ENCODE data around the gene GAPDHS. TPM values are rescaled to one million over a fixed set of nuclear protein-coding genes. Genes with fewer than 3 reads are reported as not detected.

Gene GAPDHS
- total RNA-seq, 4 donors from 2014 or later, result 0.54 TPM; not detected in 3

GRCh38 chr19:35490364-35490763, 42.9 kb upstream of the GAPDHS start, which contains the start of gene KRTDAP:
Gene KRTDAP, minus strand, starts transcription at chr19:35490464. Its CDS starts 22 bp downstream, at chr19:35490442.
- no peaks in the 10 kb centered on the region for H3K27me3 ChIP-seq
- no peak within 1 kb of the TSS for H3K27ac ChIP-seq
- H3K9me3 ChIP-seq, result no peaks in the 10 kb centered on the region
- H3K4me1 ChIP-seq, result no peaks in the 10 kb centered on the region
- no peaks in the 10 kb centered on the region for H3K36me3 ChIP-seq
- TF ChIP-seq, protein P1, sequence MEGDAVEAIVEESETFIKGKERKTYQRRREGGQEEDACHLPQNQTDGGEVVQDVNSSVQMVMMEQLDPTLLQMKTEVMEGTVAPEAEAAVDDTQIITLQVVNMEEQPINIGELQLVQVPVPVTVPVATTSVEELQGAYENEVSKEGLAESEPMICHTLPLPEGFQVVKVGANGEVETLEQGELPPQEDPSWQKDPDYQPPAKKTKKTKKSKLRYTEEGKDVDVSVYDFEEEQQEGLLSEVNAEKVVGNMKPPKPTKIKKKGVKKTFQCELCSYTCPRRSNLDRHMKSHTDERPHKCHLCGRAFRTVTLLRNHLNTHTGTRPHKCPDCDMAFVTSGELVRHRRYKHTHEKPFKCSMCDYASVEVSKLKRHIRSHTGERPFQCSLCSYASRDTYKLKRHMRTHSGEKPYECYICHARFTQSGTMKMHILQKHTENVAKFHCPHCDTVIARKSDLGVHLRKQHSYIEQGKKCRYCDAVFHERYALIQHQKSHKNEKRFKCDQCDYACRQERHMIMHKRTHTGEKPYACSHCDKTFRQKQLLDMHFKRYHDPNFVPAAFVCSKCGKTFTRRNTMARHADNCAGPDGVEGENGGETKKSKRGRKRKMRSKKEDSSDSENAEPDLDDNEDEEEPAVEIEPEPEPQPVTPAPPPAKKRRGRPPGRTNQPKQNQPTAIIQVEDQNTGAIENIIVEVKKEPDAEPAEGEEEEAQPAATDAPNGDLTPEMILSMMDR (IDR thresholded peaks at IDR 0.05), result no peak
- no peak for DNase-seq
- no peak within 1 kb of the TSS for H3K4me3 ChIP-seq

GRCh38 chr19:35491836-35492360, 41.4 kb upstream of the GAPDHS start:
- H3K4me3 ChIP-seq, result no peak overlapping the region
- no peak for TF ChIP-seq POLR2A (IDR thresholded peaks at IDR 0.05)
- TF ChIP-seq, protein P1 (IDR thresholded peaks at IDR 0.05), result no peak
- H3K4me1 ChIP-seq, result no peaks in the 10 kb centered on the region
- no peak for DNase-seq
- no peaks in the 10 kb centered on the region for H3K36me3 ChIP-seq
- H3K27ac ChIP-seq, result no peak overlapping the region
- no peaks in the 10 kb centered on the region for H3K9me3 ChIP-seq
- H3K27me3 ChIP-seq, result no peaks in the 10 kb centered on the region

- Histone ChIP-seq H3K4me1 (no peaks in the 10 kb centered on the region), H3K27me3 (no peaks in the 10 kb centered on the region), H3K4me3 (no peak overlapping the region), H3K9me3 (no peaks in the 10 kb centered on the region), H3K27ac (no peak overlapping the region), H3K36me3 (no peaks in the 10 kb centered on the region)
- TF ChIP-seq POLR2A (IDR thresholded peaks at IDR 0.05), result no peak
- TF ChIP-seq, protein P1 (IDR thresholded peaks at IDR 0.05), result no peak
- no peak for DNase-seq
These were observed 39.3 kb upstream of the GAPDHS start for GRCh38 chr19:35493971-35494370.

- Histone ChIP-seq H3K9me3 (no peaks in the 10 kb centered on the region), H3K27ac (no peak overlapping the region), H3K27me3 (no peaks in the 10 kb centered on the region), H3K4me1 (no peaks in the 10 kb centered on the region), H3K36me3 (no peaks in the 10 kb centered on the region), H3K4me3 (no peak overlapping the region)
- no peak for TF ChIP-seq POLR2A (IDR thresholded peaks at IDR 0.05)
- TF ChIP-seq, protein P1 (IDR thresholded peaks at IDR 0.05), result peak; percentile 82 to 99 (median 92)
- DNase-seq, result peak; percentile 55 to 76 (median 70)
These were observed 37.9 kb upstream of the GAPDHS start for GRCh38 chr19:35495107-35496064.

- Histone ChIP-seq H3K4me3 (no peak overlapping the region), H3K4me1 (no peaks in the 10 kb centered on the region), H3K9me3 (no peaks in the 10 kb centered on the region), H3K27ac (no peak overlapping the region), H3K36me3 (no peaks in the 10 kb centered on the region), H3K27me3 (no peaks in the 10 kb centered on the region)
- TF ChIP-seq, protein P1 (IDR thresholded peaks at IDR 0.05), result no peak
- no peak for TF ChIP-seq POLR2A (IDR thresholded peaks at IDR 0.05)
- DNase-seq, result no peak
These were observed 35.9 kb upstream of the GAPDHS start for GRCh38 chr19:35497406-35497805.
